Mesothelial cell of epicardium (in vitro differentiated cells): ENCODE results near the gene L3MBTL3. TPM values are rescaled to one million over a fixed set of nuclear protein-coding genes. Genes with fewer than 3 reads are reported as not detected.
"Not testable (repeated sequence)": the region's sequence is repeated elsewhere in the genome, so short reads cannot be mapped to it uniquely, and the experiment has no call there.

Experiments used
- DNase-seq, 2 experiments: peaks; one replicate each; pipeline ENCODE4 v3.0.0; 2021; ENCODE audit warnings: low spot score in 2 of 2; ENCODE audit not compliant: unreplicated experiment in 2 of 2
- H3K27ac Mint-ChIP-seq: 2 replicates; pipeline ENCODE4 v1.8.0; 2021; ENCODE audit warnings: mixed read lengths
- H3K27me3 Mint-ChIP-seq: 2 replicates; pipeline ENCODE4 v1.8.0; 2021; ENCODE audit warnings: low read depth, mixed read lengths
- H3K36me3 Mint-ChIP-seq: 2 replicates; pipeline ENCODE4 v1.8.0; 2021; ENCODE audit warnings: mixed read lengths
- H3K4me1 Mint-ChIP-seq: 2 replicates; pipeline ENCODE4 v1.8.0; 2021; ENCODE audit warnings: mixed read lengths
- H3K4me3 Mint-ChIP-seq: 2 replicates; pipeline ENCODE4 v1.8.0; 2021; ENCODE audit warnings: mild to moderate bottlenecking, moderate library complexity, mixed read lengths
- H3K9me3 Mint-ChIP-seq: 2 replicates; pipeline ENCODE4 v1.8.0; 2021; ENCODE audit warnings: mixed read lengths
- total RNA-seq: library from RNA; stranded (reverse); gene quantifications from 3 replicates; pipeline ENCODE4 v1.2.1, GENCODE V29; 2021
- TF ChIP-seq, protein P1 (sequence below): fragments of 200-600 bp; sonication (generic); IDR thresholded peaks from one replicate; pipeline ENCODE4 v1.5.0; 2021; ENCODE audit warnings: antibody characterized with exemption; ENCODE audit not compliant: unreplicated experiment

Gene L3MBTL3
- total RNA-seq, 1 donor from 2014 or later, result 35.8 TPM

DNA sequence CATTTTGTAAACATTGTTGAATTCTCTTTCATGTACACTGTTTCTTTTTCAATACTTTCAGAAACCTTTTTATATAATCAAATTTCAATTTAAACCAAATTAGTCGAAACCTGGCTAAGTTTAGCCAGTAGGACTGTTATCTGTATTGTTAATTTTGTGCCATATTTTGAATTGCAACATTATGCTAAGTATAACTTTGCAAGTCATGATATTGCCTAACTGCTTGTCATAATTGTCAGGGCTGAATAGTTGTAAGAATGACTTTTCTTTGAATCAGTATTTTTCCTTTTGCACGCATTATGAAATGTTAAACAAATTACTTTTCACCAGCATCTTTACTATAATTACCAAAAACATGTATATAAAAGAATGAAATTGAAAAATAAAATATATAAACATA, 121.7 kb downstream of the L3MBTL3 start:
- Mint-ChIP-seq H3K4me1 (no peaks in the 10 kb centered on the region), H3K36me3 (peaks cover 63% of the 10 kb centered on the region), H3K27me3 (no peaks in the 10 kb centered on the region), H3K4me3 (no peak overlapping the region), H3K27ac (no peak overlapping the region), H3K9me3 (no peaks in the 10 kb centered on the region)
- TF ChIP-seq, protein P1, sequence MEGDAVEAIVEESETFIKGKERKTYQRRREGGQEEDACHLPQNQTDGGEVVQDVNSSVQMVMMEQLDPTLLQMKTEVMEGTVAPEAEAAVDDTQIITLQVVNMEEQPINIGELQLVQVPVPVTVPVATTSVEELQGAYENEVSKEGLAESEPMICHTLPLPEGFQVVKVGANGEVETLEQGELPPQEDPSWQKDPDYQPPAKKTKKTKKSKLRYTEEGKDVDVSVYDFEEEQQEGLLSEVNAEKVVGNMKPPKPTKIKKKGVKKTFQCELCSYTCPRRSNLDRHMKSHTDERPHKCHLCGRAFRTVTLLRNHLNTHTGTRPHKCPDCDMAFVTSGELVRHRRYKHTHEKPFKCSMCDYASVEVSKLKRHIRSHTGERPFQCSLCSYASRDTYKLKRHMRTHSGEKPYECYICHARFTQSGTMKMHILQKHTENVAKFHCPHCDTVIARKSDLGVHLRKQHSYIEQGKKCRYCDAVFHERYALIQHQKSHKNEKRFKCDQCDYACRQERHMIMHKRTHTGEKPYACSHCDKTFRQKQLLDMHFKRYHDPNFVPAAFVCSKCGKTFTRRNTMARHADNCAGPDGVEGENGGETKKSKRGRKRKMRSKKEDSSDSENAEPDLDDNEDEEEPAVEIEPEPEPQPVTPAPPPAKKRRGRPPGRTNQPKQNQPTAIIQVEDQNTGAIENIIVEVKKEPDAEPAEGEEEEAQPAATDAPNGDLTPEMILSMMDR, result no peak
- DNase-seq, result no peak

DNA sequence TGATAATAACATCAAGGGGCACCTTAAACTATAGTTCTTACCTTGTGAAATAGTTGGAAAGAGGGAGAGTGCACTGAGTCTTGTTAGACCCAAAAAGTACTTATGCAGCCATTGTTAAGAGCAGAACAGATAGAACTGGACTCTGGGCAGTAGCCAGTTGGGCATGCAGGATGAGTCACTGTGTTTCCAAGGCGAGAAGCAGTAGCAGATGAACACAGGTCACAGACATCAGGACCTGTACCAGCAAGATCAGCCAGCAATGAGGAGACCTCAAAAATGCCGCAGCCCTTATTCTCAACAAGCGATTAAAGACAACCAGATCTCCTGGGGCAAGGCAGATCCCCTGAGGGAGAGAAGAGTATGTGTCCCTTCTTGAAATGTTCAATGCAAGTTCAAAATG, 125.3 kb downstream of the L3MBTL3 start:
- H3K27me3 Mint-ChIP-seq, result no peaks in the 10 kb centered on the region
- no peak for DNase-seq
- no peaks in the 10 kb centered on the region for H3K4me1 Mint-ChIP-seq
- no peak overlapping the region for H3K4me3 Mint-ChIP-seq
- TF ChIP-seq, protein P1, result no peak
- peaks cover 46% of the 10 kb centered on the region for H3K36me3 Mint-ChIP-seq
- no peaks in the 10 kb centered on the region for H3K9me3 Mint-ChIP-seq
- no peak overlapping the region for H3K27ac Mint-ChIP-seq

DNA sequence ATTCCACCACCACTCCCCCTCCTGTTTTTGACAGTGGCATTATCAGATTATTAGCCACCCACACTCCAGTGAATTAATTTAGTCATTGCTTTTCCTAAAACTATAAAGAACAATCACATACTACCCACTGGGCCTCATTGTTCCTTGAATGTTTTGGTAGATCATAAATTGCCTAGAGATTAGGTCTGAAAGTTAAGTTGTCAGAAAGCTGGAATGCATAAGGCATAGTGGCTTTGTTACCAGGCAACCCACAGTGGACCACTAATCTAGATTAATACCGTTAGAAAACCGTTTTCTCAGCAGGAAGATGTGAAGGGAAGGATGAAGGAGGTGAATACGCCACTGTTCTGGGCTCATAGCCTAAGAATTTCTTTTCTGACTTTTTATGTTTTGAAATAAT, 128.7 kb downstream of the L3MBTL3 start:
- Mint-ChIP-seq H3K4me3 (no peak overlapping the region), H3K36me3 (peaks cover 31% of the 10 kb centered on the region), H3K27me3 (no peaks in the 10 kb centered on the region), H3K27ac (no peak overlapping the region), H3K9me3 (no peaks in the 10 kb centered on the region), H3K4me1 (no peaks in the 10 kb centered on the region)
- no peak for DNase-seq
- TF ChIP-seq, protein P1, result no peak

DNA sequence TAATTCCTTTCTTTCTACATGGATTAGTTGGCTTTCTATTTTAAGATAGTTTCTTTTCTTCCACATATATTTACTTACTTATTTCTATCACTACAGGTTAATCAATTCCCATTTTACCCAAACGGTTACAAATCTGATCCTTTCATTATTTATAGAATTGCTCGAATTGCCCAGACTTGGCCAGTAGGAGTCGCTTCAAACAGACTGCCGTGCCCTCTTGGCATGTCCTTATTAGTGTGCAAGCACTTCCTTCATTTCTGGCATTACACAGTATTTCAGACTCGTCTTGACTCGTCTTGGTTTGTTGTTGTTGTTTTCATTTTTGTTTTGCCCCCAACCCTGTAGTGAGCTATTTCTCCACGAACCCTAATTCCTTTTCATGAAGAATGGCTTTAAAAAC, 129.8 kb downstream of the L3MBTL3 start:
- TF ChIP-seq, protein P1, result no peak
- DNase-seq, result no peak
- no peaks in the 10 kb centered on the region for H3K9me3 Mint-ChIP-seq
- H3K27me3 Mint-ChIP-seq, result no peaks in the 10 kb centered on the region
- H3K27ac Mint-ChIP-seq, result no peak overlapping the region
- H3K4me1 Mint-ChIP-seq, result no peaks in the 10 kb centered on the region
- H3K4me3 Mint-ChIP-seq, result no peak overlapping the region
- peaks cover 24% of the 10 kb centered on the region for H3K36me3 Mint-ChIP-seq

DNA sequence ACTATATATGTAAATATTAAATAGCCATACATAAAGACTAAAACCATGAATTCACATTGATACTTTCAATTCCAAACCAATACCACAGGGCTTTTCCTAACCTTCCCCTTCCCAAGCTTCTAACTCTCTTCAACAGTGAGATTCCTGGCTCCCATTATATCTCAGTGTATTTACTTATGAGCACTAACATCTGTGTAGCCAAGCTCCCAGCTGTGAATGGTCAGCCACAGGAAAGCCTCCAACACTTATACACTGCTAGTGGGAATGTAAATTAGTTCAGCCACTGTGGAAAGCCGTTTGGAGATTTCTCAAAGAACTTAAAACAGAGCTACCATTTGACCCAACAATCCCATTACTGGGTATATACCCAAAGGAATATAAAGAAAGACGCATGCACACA, 130.6 kb downstream of the L3MBTL3 start:
- not testable (repeated sequence) for H3K9me3 Mint-ChIP-seq, H3K27me3 Mint-ChIP-seq, H3K27ac Mint-ChIP-seq, H3K4me3 Mint-ChIP-seq, DNase-seq, H3K4me1 Mint-ChIP-seq
- peaks cover 18% of the 10 kb centered on the region for H3K36me3 Mint-ChIP-seq

DNA sequence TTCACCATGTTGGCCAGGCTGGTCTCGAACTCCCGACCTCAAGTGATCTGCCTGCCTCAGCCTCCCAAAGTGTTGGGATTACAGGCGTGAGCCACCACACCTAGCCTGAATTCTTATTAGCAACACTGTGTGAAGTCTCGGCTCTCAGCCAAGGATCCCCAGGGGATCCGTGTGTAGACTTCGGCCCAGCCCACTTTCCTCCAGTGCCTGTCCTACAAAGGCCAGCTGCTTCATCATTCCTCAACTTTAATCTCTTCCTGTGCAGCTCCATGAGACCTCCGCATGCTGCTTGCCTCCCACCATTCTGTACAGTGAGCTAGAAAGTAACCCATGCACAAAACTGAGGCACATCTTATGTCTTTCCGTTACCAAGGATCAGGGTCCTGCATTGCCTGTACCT, 132.5 kb downstream of the L3MBTL3 start:
- Mint-ChIP-seq H3K4me1 (no peaks in the 10 kb centered on the region), H3K36me3 (peaks cover 17% of the 10 kb centered on the region), H3K27me3 (no peaks in the 10 kb centered on the region), H3K27ac (no peak overlapping the region), H3K4me3 (no peak overlapping the region), H3K9me3 (no peaks in the 10 kb centered on the region)
- TF ChIP-seq, protein P1, result no peak
- no peak for DNase-seq
